A172 (cell line): ENCODE data around the gene CTNNBIP1. TPM values are rescaled to one million over a fixed set of nuclear protein-coding genes. Genes with fewer than 3 reads are reported as not detected.
"Not testable (repeated sequence)": the region's sequence is repeated elsewhere in the genome, so short reads cannot be mapped to it uniquely, and the experiment has no call there.

Experiments used
- DNase-seq: peaks from one replicate; pipeline ENCODE4 v3.0.0-alpha.2; 2015; ENCODE audit warnings: low spot score
- total RNA-seq: library from RNA; depleted of rRNA; stranded (reverse); fragments of >200 nt; shearing (Covaris generic); gene quantifications from 2 replicates; pipeline ENCODE4 v1.2.3, GENCODE V29; 2014

CTNNBIP1 gene
- total RNA-seq, 1 experiment from 2014 or later: 8.0 TPM

DNA sequence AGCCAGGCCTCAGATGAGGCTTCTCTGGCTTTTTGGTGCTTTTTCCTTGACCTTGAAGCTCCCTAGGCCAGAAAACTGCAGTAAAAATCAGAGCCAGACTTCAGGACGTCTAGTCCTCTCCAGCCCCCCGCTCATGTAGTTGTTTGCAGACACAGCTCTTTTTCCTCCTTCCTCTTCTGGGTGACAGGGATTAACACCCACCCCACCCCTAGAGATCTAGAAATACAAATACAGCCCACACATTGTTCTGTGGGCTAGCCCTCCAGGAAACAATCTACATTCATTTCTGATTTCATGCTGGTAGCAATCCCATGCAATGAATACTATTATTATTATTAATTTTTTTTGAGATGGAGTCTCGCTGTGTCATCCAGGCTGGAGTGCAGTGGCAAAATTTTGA is 76.4 kb downstream of the CTNNBIP1 start:
- no peak for DNase-seq

DNA sequence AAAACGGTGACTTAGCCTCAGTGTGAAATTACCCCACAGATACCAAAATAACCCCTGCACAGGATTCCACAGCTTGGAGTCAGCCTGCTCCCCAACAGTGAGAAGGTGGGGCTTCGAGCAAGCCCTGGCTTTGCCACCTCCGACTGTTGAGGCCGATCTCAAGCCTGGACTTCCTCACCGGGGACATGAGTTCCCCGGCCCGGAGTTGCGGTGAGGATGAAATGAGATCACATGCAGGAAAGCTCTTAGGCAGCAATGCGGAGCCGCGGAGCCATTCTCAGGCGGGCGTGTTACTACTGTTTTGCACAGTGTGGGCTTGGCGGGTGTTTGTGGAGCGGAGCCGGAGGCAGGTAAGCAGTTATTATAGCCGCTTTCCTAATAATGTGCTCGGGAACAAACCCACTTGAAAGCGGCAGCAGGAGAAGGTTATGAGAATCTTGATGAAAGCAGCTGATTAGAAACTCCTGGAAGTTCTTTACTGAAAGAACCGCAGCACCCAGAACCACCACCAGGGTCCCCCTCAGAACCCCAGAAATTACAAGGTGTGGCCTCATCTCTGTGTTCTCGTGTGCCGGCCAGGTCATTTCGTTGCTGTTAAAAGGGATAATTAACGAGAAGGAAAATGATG is 82.4 kb downstream of the CTNNBIP1 start:
- DNase-seq: no peak

DNA sequence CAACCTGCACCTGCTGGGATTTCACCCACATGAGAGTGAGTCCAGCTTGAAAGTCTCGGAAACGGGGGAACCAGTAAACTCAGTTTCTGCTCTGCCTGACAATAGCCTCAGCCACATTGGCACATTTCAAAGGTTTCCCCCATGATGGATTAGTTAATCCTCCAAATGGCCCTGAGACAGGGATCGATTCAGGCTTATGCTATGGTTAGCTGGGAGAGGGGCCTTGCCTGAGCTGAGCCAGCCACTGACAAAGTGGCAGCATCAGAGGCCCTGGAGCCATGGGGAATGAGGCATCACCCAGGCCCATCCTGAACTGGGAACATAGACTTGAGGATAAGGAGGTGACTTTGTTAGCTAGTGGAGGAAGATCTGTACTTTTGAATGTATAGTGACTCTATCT is 83.5 kb downstream of the CTNNBIP1 start:
- no peak for DNase-seq

DNA sequence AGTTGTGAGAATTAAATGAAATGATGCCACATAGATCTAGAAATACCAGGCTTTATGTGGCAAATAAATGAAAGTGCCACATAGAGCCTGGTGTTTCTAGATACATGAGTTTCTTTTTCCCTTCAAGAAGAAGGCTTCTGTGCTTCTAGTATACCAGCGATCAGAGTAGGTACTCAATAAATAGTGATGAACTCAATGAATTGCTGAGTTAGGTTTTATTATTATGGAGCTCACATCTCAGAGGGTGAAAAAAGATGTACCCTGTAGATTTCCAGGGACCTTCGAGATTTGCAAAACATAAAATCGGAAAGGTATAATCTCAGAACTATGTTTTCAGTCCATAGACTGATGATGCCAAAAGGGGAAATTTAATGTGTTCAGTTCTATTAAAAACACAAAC is 84.0 kb downstream of the CTNNBIP1 start:
- no peak for DNase-seq

DNA sequence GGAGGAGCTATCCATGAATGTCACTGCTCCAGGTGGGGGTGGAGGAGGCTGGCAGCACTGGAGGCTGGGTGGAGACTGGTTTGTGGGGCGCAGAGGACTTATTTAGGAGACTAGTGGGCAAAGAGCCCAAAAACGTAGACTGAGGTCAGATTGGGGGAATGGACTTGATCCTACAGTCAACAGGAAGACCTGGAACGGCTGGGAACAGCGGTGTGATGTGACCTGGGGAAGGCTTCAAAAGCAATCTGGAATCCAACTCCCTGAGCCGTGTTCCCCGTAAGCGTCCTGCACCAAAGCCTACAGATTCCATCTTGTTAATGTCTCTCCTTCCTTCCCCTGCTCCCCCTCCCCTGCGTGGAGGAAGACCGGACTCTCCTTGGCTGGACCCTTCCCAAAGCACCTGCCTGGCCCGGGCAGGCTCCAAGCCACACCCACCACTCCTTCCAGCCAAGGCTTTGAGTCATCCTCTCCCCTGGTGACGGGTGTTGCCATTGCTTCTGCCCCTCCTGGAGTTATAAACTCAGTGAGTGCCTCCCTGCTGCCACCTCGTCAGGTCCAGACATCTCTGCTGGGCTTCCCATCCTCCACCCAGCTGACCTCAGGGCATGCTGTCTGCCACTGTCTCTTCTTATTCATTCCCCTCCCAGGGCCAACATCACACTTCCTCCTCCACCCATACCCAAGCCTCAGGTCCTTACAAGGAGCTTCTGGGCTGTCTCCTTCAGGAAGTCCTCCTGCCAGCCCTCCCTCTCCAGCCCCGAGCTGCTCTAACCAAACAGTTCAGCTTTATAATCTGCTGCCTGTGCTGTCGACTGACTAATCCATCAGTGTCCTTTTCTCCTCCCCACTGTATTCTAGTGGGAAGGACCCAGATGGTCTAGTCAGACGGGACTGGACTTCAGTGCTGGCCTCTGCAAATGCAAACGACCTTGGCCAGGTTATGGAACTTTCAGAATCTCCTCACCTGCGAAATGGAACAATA is 84.7 kb downstream of the CTNNBIP1 start:
- peak; percentile 89 for DNase-seq

DNA sequence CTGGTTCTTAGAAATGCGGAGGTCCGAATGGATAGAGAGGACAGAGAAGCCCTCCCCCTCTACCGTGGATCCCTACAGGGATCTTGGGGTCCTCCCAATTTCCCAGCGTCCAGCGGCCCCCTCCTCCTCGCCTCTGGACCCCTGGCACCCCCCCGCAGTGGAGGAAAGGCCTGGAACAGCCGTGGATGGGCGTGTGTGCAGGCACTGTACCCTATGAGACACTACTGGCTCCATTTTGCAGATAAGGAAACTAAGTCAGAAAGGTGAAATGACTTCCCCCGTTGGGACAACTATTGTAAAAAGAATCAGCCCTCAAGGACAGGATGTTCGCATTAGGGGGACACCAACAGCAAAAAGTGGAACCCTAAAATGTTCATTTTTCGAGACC is 85.4 kb downstream of the CTNNBIP1 start:
- DNase-seq: no peak

DNA sequence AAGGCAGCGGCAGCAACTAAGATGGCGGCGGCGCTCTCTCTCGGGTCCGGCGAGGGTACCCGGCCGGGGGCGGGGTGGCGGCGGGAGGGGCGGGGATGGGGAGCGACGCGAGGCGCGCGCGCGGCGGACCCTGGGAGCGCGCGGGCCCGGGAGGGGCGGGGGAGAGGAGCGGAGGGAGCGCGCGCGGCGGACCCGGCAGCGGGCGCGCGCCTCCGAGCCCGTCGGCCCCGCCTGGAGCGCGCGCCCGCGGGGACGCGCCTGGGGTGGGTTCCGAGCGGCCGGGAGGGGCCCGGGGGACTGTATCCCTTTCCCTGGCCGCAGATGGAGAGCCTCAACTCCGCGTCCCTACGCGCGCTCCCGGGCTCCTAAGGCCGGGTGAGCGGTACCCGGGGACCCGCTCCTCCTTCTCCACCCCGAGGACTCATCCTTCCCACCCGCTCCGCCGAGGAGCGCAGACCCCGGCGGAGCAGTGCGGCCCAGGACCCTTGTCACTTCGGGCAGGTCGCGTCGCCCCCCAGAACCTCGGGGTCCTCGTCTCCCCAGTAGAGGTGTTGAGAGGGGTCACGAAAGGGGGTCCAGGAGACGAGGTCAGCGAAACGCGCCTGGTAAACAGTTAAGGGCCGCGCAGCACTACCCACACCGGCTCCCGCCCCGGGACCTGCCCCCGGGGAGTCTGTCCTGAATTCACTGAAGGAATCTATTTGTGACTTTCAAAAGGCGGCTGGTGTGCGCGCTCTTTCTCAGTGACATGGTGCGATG is 85.9 kb downstream of the CTNNBIP1 start, which contains the start of gene CLSTN1:
Gene CLSTN1 (minus strand): TSS at position 23 of the 759 bp plus-strand sequence. CDS start 232 bp downstream, outside the sequence.
- DNase-seq: peak; percentile 29

DNA sequence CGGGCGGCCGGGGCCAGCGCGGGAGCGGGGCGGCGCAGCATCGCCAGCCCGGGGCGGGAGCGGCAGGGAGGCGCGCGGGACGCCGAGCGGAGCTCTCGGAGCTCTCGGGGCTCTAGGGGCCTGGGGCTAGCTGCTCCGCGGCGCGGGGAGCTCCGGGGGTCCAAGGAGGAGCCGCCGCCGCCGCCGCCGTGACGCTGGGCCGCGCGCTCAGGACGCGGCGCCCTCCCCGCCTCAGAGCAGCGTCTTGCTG is 86.5 kb downstream of the CTNNBIP1 start:
- DNase-seq: no peak

DNA sequence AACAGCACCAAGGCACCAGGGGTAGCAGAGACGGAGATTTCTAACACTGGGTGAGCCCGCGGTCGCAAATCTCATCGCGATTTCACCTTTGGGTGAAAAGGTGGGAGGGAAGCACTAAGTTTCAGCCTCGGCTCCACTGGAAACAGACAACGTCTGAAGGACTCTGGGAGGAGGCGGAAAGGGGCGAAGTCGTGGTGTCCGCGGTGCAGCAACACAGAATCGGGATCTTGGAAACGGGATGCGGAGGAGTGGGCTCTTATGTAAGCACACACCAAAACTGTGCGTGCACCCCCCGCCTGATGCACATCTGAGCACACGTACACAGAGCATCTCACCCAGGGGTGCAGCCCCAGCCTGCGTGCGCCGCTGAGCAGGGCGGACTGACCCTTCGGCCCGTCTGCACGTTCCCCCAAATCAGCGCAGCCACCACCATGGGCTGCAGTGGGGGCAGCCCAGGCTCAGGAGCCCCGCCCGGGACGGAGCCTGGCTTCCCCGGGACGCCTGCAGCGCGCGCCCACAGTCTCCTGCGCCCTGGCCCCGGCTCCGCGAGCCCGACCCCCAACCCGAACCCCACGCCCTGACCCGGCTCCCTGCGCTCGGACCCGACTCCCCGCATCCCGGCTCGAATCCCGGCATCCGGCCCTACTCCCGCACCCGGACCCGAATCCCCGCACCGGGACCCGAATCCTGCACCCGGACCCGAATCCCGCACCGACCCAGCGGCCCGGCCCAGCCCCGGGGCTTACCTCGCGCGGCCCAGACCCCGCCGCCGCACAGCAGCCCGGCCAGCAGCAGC is 87.0 kb downstream of the CTNNBIP1 start:
- DNase-seq: no peak

DNA sequence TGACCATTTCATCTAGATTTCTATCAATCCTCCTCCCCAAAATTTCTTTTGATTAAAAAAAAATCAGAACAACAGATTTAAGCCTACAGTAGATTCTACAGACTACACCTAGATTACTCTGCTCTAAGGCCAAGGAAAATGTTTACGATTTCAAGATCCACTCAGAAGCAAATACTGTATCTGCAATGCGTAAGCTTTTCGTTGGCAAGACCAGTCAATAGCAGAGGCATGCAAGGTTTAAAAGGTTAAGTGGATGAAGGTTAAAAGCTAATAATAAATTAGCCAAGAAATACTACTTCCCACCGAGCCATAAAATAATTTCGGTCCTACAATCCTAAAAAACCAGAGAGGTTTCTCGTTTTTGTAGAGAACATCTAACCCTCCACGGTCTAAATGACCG is 87.6 kb downstream of the CTNNBIP1 start:
- no peak for DNase-seq

DNA sequence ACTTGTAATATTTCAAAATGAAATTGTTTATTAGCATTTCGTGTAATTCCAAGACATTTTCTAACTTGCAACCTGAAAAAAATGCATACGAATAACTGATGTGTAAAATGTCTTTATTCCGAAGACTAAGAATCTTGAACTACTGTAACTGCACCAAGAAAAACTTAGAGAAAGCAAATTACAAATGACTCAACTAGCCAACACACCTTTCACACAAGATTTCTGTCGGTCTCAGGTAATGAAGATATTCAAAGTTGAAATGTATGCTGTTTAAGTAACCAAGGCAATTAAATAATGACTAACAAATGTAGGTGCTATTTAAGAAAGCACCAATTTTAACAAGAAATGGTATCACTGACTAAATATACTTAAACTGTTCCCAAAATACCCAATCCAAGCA is 88.4 kb downstream of the CTNNBIP1 start:
- no peak for DNase-seq

DNA sequence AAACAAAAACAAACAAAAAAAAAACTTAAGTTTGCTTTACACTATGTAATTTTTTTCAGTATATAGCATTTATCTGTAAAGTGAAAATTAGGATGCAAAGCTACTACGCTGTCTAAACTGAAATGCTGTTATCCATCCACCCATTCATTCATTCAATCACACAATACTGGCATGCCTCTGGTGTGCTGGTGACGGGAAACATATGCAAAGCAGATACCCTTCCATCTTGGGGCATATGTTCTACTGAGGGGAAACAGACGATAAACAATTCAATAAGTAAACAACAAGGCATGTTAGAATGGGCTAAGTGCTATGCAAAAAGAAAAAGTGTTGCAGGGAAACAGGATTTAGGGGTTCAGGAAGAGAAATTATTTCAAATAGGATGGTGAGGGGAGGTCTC is 89.5 kb downstream of the CTNNBIP1 start:
- no peak for DNase-seq

DNA sequence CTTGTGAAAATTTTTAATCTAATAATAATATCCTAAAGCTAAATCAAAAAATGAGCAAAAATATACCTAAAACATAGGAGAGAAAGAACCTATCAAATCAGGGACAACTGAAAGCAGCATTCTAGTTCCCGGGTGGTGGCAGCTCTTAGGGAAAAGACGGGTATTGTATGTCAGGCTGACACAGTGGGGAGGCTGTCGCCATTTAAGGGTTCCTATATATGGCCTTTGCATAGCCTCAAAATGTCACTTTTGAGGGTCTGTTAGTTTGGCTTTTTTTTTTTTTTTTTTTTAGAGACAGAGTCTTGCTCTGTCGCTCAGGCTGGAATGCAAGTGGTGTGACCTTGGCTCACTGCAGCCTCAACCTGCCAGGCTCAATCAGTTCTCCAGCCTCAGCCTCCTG is 92.3 kb downstream of the CTNNBIP1 start:
- DNase-seq: no peak

DNA sequence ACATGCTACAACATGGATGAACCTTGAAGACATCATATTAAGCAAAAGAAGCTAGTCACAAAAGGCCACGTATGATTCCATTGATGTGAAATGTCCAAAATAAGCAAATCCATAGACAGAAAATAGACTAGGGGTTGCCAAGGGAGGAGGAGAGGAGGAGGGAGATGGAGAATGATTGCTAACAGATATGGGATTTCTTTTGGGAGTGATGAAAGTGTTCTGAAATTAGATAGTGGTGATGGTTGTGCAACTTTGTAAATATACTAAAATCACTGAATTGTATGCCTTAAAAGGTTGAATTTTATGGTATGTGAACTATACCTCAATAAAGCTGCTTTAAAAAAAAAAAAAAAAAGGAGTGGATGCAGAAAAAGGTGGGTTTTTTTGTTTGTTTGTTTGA is 93.9 kb downstream of the CTNNBIP1 start:
- no peak for DNase-seq

DNA sequence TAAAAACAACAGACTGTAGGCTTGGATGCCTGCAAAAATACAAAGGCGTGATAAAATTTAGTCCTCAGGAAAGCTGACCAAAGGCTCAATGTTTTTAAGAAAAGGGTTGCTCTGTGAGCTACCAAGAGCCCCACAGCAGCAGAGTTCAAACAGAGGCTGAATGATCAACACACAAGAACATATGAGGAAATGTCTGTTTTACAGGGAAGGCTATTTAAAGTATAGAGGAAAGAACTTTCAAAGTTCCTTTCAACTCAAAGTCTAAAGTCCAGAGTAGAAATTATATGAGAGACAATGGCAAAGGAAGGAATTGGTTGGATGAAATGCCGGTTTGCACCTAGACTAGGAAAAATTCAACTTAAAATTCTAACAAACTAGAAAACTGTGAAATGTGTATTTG is 94.9 kb downstream of the CTNNBIP1 start:
- no peak for DNase-seq

DNA sequence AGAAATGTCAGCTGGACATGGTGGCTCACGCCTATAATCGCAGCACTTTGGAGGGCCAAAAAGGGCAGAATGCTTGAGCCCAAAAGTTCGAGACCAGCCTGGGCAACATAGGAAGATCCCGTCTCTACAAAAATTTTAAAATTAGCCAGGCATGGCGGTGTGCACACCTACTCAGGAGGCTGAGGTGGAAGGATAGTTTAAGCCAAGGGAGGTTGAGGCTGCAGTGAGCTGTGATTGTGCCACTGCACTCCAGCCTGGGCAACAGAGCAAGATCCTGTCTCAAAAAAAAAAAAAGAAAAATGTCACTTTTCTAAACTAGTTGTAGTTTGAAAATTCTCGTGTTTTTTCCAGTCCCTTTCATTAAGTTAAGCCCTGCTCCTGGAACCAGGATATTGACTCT is 95.5 kb downstream of the CTNNBIP1 start:
- DNase-seq: no peak

DNA sequence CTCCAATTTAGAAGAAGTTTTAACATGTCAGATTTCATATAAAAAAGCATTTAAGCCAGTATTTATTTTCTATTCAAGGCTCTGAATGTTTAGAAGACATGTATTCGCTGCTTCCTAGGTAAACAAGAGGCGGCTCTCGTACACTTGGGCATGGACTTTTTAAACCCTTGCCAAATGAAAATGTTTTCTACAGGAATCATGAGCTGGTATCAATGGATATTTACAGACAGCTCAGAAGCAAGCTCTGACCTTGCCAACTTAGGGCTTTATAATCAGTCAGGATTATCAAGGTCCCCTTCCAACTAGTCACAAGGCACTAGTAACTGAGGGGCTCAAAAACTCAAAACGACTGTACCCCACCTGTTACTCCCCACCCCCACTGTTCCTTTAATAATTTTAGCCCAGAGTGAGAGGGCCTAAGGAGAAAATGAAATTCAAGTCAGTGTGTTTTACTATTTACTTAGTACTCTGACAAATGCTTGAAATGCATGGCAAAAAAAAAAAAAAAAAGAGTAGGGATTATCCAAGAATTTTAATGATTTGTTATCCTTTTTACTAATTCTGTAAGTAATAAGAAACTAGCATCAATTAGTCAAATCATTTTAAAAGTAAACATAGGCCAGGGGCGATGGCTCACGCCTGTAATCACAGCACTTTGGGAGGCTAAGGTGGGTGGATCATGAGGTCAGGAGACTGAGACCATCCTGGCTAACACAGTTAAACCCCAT is 98.7 kb downstream of the CTNNBIP1 start:
- DNase-seq: no peak

DNA sequence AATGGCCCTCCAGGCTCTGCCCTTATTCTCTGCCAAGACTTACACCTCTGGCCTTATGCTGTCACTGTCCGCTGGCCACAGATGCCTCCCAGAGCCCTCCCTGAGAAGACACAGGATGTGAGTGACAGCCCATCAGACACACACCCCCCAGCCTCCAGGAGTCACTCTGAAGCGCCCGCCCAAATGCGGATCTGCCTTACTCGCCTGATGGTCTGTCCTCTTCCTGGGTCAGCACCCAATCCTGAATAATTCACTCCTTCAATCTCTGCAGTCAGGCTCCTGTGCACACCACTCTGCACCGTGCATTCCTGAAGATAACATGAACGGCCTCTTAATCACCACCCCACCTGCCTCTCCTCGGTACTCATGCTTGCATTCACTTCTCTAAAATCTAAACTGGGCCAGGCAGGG is 101.0 kb downstream of the CTNNBIP1 start:
- DNase-seq: no peak

DNA sequence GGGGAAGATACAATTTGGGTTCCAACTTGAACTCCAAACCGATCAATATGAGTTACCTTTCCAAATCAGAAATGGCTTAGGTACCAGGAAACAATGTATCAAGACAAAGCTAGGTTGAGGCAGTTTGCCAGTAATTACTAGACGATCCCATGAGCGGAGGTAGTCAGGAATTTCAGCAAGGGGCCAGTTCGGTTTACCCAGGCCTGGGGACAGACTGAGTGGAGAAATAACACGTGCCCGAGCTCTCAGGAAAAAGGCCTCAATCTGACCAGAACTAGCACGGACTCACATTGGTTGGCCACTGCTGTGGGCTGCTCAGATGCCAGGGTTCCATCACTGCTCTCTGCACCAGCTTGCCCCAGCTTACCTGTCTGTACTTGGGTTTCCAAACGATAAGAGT is 101.6 kb downstream of the CTNNBIP1 start:
- DNase-seq: no peak

DNA sequence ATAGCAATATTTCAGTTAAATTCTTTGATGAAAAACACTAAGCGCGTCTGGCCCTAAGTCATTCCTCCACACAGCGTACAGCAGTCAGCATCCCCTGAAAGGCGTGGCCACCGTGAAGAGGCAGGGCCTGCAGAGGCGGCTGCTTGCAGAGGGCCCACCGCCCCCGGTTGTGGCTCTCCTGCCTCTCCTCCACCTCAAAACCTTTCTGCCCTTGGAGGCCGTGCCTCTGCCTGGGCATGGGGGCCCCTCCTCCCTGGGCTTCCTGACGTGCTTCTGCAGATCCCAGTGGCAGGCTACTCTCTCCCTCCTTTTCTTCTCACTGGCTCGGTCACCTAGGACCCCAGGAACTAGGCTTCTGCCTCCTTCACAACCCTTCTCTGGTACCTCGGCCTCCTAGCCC is 102.5 kb downstream of the CTNNBIP1 start:
- DNase-seq: no peak

DNA sequence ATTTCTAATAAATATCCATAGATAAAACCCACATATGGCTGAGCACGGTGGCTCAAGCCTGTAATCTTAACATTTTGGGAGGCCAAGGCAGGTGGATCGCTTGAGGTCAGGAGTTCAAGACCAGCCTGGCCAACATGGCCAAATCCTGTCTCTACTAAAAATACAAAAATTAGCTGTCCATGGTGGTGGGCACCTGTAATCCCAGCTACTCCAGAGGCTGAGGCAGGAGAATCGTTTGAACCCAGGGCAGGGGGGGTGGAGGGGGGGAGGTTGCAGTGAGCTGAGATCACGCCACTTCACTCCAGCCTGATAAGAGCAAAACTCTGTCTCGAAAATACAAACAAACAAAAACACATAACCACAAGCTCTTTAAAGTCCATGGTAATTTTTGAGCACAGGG is 104.1 kb downstream of the CTNNBIP1 start:
- DNase-seq: not testable (repeated sequence)
